GM12878 (cell line): Measurements from ENCODE around the gene VPS26A. TPM values are rescaled to one million over a fixed set of nuclear protein-coding genes. Genes with fewer than 3 reads are reported as not detected.
A peak's percentile ranks its signal among the peaks of the same experiment; 100 is the strongest.

Experiments
- BRCA1 ChIP-seq: IDR thresholded peaks from 2 replicates; pipeline ENCODE4 v1.6.1; 2011; ENCODE audit warnings: low read depth, low read length, improper control_type of control experiment
- CBFB ChIP-seq: IDR thresholded peaks from 2 replicates; pipeline ENCODE4 v1.6.1; 2016; ENCODE audit warnings: antibody characterized with exemption, low read depth
- CBX3 ChIP-seq: fragments of 200-600 bp; sonication (generic); IDR thresholded peaks from 2 replicates; pipeline ENCODE4 v1.6.1; 2016; ENCODE audit warnings: low read depth, borderline replicate concordance
- CBX5 ChIP-seq: sonication (generic); IDR thresholded peaks from 2 replicates; pipeline ENCODE4 v1.6.1; 2016; ENCODE audit warnings: low read depth, moderate library complexity, mild to moderate bottlenecking, inconsistent platforms
- CREM ChIP-seq: IDR thresholded peaks from 2 replicates; pipeline ENCODE4 v1.6.1; 2014; ENCODE audit warnings: antibody characterized with exemption, low read depth
- DPF2 ChIP-seq: fragments of 450-650 bp; IDR thresholded peaks from 2 replicates; pipeline ENCODE4 v1.6.1; 2017; ENCODE audit warnings: mild to moderate bottlenecking
- EED ChIP-seq: sonication (generic); IDR thresholded peaks from 2 replicates; pipeline ENCODE4 v1.6.1; 2016; ENCODE audit warnings: antibody characterized with exemption, low read depth
- IKZF2 ChIP-seq, 2 experiments: fragments of 450-650 bp; IDR thresholded peaks; 2 replicates each; pipeline ENCODE4 v1.6.1; 2017; ENCODE audit warnings: mild to moderate bottlenecking in 2 of 2, moderate library complexity in 2 of 2
- JUNB ChIP-seq: IDR thresholded peaks from 2 replicates; pipeline ENCODE4 v1.6.1; 2016; ENCODE audit warnings: antibody characterized with exemption, mild to moderate bottlenecking
- JUND ChIP-seq: IDR thresholded peaks from 2 replicates; pipeline ENCODE4 v1.6.1; 2012; ENCODE audit warnings: low read depth, mild to moderate bottlenecking, low read length, improper control_type of control experiment, moderate library complexity
- KLF5 ChIP-seq: fragments of 450-650 bp; IDR thresholded peaks from 2 replicates; pipeline ENCODE4 v1.6.1; 2014; ENCODE audit warnings: mild to moderate bottlenecking; ENCODE audit not compliant: partially characterized antibody
- MTA2 ChIP-seq: fragments of 450-650 bp; IDR thresholded peaks from 2 replicates; pipeline ENCODE4 v1.6.1; 2016; ENCODE audit warnings: low read depth, mild to moderate bottlenecking, moderate library complexity
- MTA3 ChIP-seq: IDR thresholded peaks from 2 replicates; pipeline ENCODE4 v1.6.1; 2012; ENCODE audit warnings: low read length, inconsistent platforms, borderline replicate concordance
- NFIC ChIP-seq: IDR thresholded peaks from 2 replicates; pipeline ENCODE4 v1.6.1; 2012; ENCODE audit warnings: low read depth, mild to moderate bottlenecking, inconsistent platforms, low read length, moderate library complexity
- RBBP5 ChIP-seq: fragments of 200-600 bp; sonication (generic); conservative IDR thresholded peaks from 2 replicates; pipeline ENCODE4 v1.6.1; 2016
- RUNX3 ChIP-seq: IDR thresholded peaks from 2 replicates; pipeline ENCODE4 v1.6.1; 2012; ENCODE audit warnings: low read length, inconsistent platforms
- SPI1 ChIP-seq: IDR thresholded peaks from 2 replicates; pipeline ENCODE4 v1.6.1; 2011; ENCODE audit warnings: low read depth, mild to moderate bottlenecking, low read length, moderate library complexity, borderline replicate concordance; ENCODE audit not compliant: insufficient read depth
- SREBF2 ChIP-seq: IDR thresholded peaks from 2 replicates; pipeline ENCODE4 v1.6.1; 2012; ENCODE audit warnings: mild to moderate bottlenecking, low read length
- TCF7 ChIP-seq: IDR thresholded peaks from 2 replicates; pipeline ENCODE4 v1.6.1; 2014; ENCODE audit warnings: antibody characterized with exemption, borderline replicate concordance
- ZNF384 ChIP-seq: IDR thresholded peaks from 2 replicates; pipeline ENCODE4 v1.6.1; 2012; ENCODE audit warnings: low read depth, mild to moderate bottlenecking, low read length, improper control_type of control experiment, borderline replicate concordance
- polyA plus RNA-seq, 11 experiments: library from polyadenylated mRNA; depleted of rRNA in 4 of 11; unstranded in 6 of 11; stranded (reverse) in 5 of 11; fragments of >200 nt; fragmentation: Nextera tagmentation in 4 of 11; fragmentation: Illumina TruSeq in 1 of 11; extraction: Ambion mirVana in 4 of 11; extraction: Trizol in 1 of 11; gene quantifications; 1 replicate in 1 of 11; 2 replicates in 10 of 11; pipeline versions ENCODE4 v1.2.1 to v1.2.3, GENCODE V29; 2011 to 2016; ENCODE audit warnings: inconsistent platforms in 2 of 11, missing spikeins in 2 of 11, low read depth in 1 of 11
- total RNA-seq, 4 experiments: library from RNA; depleted of rRNA in 3 of 4; stranded (reverse); fragments of >200 nt in 3 of 4; fragmentation: Illumina TruSeq in 1 of 4; extraction: Trizol in 1 of 4; gene quantifications; 2 replicates each; pipeline versions ENCODE4 v1.2.1 to v1.2.3, GENCODE V29; 2013 to 2021
- TF ChIP-seq, protein P1 (sequence below): fragments of 450-650 bp; IDR thresholded peaks from 2 replicates; pipeline ENCODE4 v1.6.1; 2017; ENCODE audit warnings: mild to moderate bottlenecking, low read depth, inconsistent platforms; ENCODE audit not compliant: poor library complexity, severe bottlenecking
- TF ChIP-seq, protein P2 (sequence below): IDR thresholded peaks from 2 replicates; pipeline ENCODE4 v1.6.1; 2011; ENCODE audit warnings: low read depth, low read length, improper control_type of control experiment, borderline replicate concordance
- TF ChIP-seq, protein P3 (sequence below): IDR thresholded peaks from 2 replicates; pipeline ENCODE4 v1.6.1; 2012; ENCODE audit warnings: low read length, inconsistent platforms
- TF ChIP-seq, protein P4 (sequence below): IDR thresholded peaks from 2 replicates; pipeline ENCODE4 v1.6.1; 2012; ENCODE audit warnings: low read depth, low read length, improper control_type of control experiment
- TF ChIP-seq, protein P5 (sequence below): fragments of 450-650 bp; IDR thresholded peaks from 2 replicates; pipeline ENCODE4 v1.6.1; 2017; ENCODE audit warnings: mild to moderate bottlenecking, moderate library complexity

Gene VPS26A
- total and polyA plus RNA-seq, 10 of the 15 experiments (the other 5 are each of a cell fraction or from before 2014, with no cell fraction given), result 16.8 to 72.3 (median 26.8) TPM

DNA sequence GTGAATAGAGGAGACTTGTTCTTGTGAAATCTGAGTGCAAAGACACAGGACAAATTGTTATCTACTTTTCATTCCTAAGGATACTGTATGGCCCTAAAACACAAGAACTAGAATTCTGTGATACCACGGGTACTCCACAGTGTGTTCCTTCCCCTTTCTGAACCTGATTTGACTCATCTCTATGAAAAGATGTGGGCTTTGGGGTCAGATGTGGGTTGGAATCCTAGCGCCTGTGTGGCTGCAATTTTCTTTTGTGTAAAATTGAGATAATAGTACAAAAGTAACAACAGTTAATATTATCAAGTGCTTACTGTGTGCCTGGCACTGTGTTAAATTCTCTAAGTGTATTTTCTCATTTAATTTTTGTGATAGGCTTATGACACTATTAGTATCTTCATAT, 27.9 kb upstream of the VPS26A start (continued):
- TF ChIP-seq, protein P1, sequence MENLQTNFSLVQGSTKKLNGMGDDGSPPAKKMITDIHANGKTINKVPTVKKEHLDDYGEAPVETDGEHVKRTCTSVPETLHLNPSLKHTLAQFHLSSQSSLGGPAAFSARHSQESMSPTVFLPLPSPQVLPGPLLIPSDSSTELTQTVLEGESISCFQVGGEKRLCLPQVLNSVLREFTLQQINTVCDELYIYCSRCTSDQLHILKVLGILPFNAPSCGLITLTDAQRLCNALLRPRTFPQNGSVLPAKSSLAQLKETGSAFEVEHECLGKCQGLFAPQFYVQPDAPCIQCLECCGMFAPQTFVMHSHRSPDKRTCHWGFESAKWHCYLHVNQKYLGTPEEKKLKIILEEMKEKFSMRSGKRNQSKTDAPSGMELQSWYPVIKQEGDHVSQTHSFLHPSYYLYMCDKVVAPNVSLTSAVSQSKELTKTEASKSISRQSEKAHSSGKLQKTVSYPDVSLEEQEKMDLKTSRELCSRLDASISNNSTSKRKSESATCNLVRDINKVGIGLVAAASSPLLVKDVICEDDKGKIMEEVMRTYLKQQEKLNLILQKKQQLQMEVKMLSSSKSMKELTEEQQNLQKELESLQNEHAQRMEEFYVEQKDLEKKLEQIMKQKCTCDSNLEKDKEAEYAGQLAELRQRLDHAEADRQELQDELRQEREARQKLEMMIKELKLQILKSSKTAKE, result peak; percentile 58
- TF ChIP-seq SPI1 (peak; percentile 60; the same call in 1 of the 2 replicates), MTA3 (peak; percentile 23; the same call in 1 of the 2 replicates), EED (peak; percentile 81), KLF5 (no peak), MTA2 (peak; percentile 65), DPF2 (peak; percentile 93), RBBP5 (no peak), JUNB (peak; percentile 87), CBX5 (no peak), BRCA1 (no peak), NFIC (peak; percentile 79), CBFB (peak; percentile 67; the same call in 1 of the 2 replicates), CREM (0 out of 2 replicates have a peak, but pooled peaks have one; percentile 54), TCF7 (0 out of 2 replicates have a peak, but pooled peaks have one; percentile 37), RUNX3 (peak; percentile 98), IKZF2 (IDR thresholded peaks at IDR 0.05) (peak; percentile 87 to 90; a peak in 3 of 4 replicates), ZNF384 (no peak), JUND (peak; percentile 68; the same call in 1 of the 2 replicates), SREBF2 (no peak), CBX3 (no peak)
- TF ChIP-seq, protein P2, sequence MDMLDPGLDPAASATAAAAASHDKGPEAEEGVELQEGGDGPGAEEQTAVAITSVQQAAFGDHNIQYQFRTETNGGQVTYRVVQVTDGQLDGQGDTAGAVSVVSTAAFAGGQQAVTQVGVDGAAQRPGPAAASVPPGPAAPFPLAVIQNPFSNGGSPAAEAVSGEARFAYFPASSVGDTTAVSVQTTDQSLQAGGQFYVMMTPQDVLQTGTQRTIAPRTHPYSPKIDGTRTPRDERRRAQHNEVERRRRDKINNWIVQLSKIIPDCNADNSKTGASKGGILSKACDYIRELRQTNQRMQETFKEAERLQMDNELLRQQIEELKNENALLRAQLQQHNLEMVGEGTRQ, result no peak
- TF ChIP-seq, protein P3, sequence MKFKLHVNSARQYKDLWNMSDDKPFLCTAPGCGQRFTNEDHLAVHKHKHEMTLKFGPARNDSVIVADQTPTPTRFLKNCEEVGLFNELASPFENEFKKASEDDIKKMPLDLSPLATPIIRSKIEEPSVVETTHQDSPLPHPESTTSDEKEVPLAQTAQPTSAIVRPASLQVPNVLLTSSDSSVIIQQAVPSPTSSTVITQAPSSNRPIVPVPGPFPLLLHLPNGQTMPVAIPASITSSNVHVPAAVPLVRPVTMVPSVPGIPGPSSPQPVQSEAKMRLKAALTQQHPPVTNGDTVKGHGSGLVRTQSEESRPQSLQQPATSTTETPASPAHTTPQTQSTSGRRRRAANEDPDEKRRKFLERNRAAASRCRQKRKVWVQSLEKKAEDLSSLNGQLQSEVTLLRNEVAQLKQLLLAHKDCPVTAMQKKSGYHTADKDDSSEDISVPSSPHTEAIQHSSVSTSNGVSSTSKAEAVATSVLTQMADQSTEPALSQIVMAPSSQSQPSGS, result peak; percentile 72; the same call in 1 of the 2 replicates
- TF ChIP-seq, protein P4, sequence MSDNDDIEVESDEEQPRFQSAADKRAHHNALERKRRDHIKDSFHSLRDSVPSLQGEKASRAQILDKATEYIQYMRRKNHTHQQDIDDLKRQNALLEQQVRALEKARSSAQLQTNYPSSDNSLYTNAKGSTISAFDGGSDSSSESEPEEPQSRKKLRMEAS, result no peak
- TF ChIP-seq, protein P5, sequence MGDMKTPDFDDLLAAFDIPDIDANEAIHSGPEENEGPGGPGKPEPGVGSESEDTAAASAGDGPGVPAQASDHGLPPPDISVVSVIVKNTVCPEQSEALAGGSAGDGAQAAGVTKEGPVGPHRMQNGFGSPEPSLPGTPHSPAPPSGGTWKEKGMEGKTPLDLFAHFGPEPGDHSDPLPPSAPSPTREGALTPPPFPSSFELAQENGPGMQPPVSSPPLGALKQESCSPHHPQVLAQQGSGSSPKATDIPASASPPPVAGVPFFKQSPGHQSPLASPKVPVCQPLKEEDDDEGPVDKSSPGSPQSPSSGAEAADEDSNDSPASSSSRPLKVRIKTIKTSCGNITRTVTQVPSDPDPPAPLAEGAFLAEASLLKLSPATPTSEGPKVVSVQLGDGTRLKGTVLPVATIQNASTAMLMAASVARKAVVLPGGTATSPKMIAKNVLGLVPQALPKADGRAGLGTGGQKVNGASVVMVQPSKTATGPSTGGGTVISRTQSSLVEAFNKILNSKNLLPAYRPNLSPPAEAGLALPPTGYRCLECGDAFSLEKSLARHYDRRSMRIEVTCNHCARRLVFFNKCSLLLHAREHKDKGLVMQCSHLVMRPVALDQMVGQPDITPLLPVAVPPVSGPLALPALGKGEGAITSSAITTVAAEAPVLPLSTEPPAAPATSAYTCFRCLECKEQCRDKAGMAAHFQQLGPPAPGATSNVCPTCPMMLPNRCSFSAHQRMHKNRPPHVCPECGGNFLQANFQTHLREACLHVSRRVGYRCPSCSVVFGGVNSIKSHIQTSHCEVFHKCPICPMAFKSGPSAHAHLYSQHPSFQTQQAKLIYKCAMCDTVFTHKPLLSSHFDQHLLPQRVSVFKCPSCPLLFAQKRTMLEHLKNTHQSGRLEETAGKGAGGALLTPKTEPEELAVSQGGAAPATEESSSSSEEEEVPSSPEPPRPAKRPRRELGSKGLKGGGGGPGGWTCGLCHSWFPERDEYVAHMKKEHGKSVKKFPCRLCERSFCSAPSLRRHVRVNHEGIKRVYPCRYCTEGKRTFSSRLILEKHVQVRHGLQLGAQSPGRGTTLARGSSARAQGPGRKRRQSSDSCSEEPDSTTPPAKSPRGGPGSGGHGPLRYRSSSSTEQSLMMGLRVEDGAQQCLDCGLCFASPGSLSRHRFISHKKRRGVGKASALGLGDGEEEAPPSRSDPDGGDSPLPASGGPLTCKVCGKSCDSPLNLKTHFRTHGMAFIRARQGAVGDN, result no peak
